ENCODE data around the gene ACTA2. TPM values are rescaled to one million over a fixed set of nuclear protein-coding genes. Genes with fewer than 3 reads are reported as not detected.

The ACTA2 gene
- total and polyA plus RNA-seq, 4 donors: 13.2 to 182 (median 73.6) TPM

DNA sequence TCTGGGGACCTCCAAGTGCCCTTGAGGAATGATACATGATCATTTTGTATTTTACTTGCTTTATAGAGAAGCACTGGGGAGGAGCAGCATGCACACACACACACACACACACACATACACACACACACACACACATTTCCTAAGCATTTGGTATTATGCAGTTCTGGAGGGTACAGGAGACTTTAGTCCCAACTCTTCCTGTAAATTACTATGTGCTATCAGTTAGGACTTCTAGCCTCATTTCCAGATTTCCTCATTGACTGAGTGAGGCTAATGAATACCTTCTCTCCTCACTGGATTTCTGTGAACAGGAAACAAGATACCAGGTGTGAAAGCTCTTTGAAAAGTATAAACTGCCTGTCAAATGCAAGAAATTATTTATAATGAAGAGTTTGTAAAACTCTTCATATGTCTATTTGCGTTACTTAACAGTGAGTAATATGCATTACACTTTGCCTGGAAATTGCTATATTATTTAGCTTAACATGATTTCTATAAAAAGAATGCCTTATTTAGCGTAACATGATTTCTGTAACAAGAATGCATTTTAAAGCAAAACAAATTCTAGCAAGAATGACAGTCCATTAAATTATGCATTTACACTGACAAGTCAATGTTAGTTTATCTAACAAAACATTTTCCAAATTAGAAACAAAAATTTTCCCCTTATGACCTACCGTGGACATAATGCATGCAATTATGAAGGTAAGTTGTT is 34.2 kb downstream of the ACTA2 start:
- DNase-seq (ENCODE audit: low spot score): no peak
- H3K4me3 ChIP-seq (ENCODE audit: low read depth in 1 of 3, low read length in 3 of 3): no peak overlapping the region
- H3K9ac ChIP-seq (ENCODE audit: low read depth in 1 of 2, low read length in 2 of 2): no peak overlapping the region
- H3K4me1 ChIP-seq (ENCODE audit: control insufficient read depth in 4 of 4, insufficient read depth in 4 of 4, low read length in 3 of 4): no peaks in the 10 kb centered on the region
- TF ChIP-seq, protein P1, sequence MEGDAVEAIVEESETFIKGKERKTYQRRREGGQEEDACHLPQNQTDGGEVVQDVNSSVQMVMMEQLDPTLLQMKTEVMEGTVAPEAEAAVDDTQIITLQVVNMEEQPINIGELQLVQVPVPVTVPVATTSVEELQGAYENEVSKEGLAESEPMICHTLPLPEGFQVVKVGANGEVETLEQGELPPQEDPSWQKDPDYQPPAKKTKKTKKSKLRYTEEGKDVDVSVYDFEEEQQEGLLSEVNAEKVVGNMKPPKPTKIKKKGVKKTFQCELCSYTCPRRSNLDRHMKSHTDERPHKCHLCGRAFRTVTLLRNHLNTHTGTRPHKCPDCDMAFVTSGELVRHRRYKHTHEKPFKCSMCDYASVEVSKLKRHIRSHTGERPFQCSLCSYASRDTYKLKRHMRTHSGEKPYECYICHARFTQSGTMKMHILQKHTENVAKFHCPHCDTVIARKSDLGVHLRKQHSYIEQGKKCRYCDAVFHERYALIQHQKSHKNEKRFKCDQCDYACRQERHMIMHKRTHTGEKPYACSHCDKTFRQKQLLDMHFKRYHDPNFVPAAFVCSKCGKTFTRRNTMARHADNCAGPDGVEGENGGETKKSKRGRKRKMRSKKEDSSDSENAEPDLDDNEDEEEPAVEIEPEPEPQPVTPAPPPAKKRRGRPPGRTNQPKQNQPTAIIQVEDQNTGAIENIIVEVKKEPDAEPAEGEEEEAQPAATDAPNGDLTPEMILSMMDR (IDR thresholded peaks at IDR 0.05; ENCODE audit: low read depth, low read length, missing input control): no peak
- TF ChIP-seq JUND (IDR thresholded peaks at IDR 0.05) (no peak), FOXA1 (IDR thresholded peaks at IDR 0.05) (no peak), SP1 (IDR thresholded peaks at IDR 0.05) (no peak), EGR1 (IDR thresholded peaks at IDR 0.05; ENCODE audit: low read depth in 2 of 2) (no peak), FOXA2 (IDR thresholded peaks at IDR 0.05) (no peak), RAD21 (IDR thresholded peaks at IDR 0.05) (no peak), HNF4A (conservative IDR thresholded peaks at IDR 0.05) (no peak), YY1 (IDR thresholded peaks at IDR 0.05) (no peak), HNF4G (IDR thresholded peaks at IDR 0.05) (no peak)
- TF ChIP-seq, protein P2, sequence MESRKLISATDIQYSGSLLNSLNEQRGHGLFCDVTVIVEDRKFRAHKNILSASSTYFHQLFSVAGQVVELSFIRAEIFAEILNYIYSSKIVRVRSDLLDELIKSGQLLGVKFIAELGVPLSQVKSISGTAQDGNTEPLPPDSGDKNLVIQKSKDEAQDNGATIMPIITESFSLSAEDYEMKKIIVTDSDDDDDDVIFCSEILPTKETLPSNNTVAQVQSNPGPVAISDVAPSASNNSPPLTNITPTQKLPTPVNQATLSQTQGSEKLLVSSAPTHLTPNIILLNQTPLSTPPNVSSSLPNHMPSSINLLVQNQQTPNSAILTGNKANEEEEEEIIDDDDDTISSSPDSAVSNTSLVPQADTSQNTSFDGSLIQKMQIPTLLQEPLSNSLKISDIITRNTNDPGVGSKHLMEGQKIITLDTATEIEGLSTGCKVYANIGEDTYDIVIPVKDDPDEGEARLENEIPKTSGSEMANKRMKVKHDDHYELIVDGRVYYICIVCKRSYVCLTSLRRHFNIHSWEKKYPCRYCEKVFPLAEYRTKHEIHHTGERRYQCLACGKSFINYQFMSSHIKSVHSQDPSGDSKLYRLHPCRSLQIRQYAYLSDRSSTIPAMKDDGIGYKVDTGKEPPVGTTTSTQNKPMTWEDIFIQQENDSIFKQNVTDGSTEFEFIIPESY (IDR thresholded peaks at IDR 0.05): no peak
- TF ChIP-seq, protein P3, sequence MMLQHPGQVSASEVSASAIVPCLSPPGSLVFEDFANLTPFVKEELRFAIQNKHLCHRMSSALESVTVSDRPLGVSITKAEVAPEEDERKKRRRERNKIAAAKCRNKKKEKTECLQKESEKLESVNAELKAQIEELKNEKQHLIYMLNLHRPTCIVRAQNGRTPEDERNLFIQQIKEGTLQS (IDR thresholded peaks at IDR 0.05): no peak
- TF ChIP-seq, protein P4, sequence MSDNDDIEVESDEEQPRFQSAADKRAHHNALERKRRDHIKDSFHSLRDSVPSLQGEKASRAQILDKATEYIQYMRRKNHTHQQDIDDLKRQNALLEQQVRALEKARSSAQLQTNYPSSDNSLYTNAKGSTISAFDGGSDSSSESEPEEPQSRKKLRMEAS (IDR thresholded peaks at IDR 0.05): no peak
- TF ChIP-seq, protein P5, sequence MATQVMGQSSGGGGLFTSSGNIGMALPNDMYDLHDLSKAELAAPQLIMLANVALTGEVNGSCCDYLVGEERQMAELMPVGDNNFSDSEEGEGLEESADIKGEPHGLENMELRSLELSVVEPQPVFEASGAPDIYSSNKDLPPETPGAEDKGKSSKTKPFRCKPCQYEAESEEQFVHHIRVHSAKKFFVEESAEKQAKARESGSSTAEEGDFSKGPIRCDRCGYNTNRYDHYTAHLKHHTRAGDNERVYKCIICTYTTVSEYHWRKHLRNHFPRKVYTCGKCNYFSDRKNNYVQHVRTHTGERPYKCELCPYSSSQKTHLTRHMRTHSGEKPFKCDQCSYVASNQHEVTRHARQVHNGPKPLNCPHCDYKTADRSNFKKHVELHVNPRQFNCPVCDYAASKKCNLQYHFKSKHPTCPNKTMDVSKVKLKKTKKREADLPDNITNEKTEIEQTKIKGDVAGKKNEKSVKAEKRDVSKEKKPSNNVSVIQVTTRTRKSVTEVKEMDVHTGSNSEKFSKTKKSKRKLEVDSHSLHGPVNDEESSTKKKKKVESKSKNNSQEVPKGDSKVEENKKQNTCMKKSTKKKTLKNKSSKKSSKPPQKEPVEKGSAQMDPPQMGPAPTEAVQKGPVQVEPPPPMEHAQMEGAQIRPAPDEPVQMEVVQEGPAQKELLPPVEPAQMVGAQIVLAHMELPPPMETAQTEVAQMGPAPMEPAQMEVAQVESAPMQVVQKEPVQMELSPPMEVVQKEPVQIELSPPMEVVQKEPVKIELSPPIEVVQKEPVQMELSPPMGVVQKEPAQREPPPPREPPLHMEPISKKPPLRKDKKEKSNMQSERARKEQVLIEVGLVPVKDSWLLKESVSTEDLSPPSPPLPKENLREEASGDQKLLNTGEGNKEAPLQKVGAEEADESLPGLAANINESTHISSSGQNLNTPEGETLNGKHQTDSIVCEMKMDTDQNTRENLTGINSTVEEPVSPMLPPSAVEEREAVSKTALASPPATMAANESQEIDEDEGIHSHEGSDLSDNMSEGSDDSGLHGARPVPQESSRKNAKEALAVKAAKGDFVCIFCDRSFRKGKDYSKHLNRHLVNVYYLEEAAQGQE (IDR thresholded peaks at IDR 0.05): no peak
- H3K27ac ChIP-seq (ENCODE audit: low read depth in 1 of 2, low read length in 2 of 2): no peak overlapping the region
- H3K27me3 ChIP-seq (ENCODE audit: control insufficient read depth in 4 of 4, insufficient read depth in 4 of 4, low read length in 3 of 4): no peaks in the 10 kb centered on the region
- WGBS: 98% methylated on average over 3 of the region's 3 CpGs
- H3K36me3 ChIP-seq (ENCODE audit: control insufficient read depth in 4 of 4, insufficient read depth in 3 of 4, low read depth in 1 of 4, low read length in 3 of 4): no peaks in the 10 kb centered on the region
- no peaks in the 10 kb centered on the region for H3K9me3 ChIP-seq (ENCODE audit: control insufficient read depth in 4 of 4, low read length in 3 of 4)

DNA sequence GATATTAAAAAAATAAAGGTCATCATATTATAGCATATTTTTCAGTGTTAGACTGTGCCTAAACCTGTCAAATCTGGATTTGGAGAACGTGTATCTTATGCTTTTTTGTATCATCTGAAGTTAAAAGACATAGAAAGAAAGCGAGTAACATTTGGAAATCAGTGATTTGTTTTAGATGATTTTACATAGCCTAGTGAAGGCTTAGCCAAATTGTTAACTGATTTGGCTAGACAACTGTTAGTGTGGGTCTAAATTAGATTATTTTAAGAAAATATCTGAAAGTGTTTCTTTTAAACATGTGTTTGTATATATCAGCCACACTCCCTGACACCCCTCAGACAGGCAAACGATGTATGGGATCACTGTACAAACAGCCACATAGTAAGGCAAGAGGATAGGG is 35.6 kb downstream of the ACTA2 start:
- H3K36me3 ChIP-seq (ENCODE audit: control insufficient read depth in 4 of 4, insufficient read depth in 3 of 4, low read depth in 1 of 4, low read length in 3 of 4): no peaks in the 10 kb centered on the region
- H3K27me3 ChIP-seq (ENCODE audit: control insufficient read depth in 4 of 4, insufficient read depth in 4 of 4, low read length in 3 of 4): no peaks in the 10 kb centered on the region
- H3K4me3 ChIP-seq (ENCODE audit: low read depth in 1 of 3, low read length in 3 of 3): no peak overlapping the region
- 94% methylated on average over 3 of the region's 3 CpGs for WGBS
- DNase-seq (ENCODE audit: low spot score): no peak
- H3K9me3 ChIP-seq (ENCODE audit: control insufficient read depth in 4 of 4, low read length in 3 of 4): no peaks in the 10 kb centered on the region
- H3K9ac ChIP-seq (ENCODE audit: low read depth in 1 of 2, low read length in 2 of 2): no peak overlapping the region
- no peak overlapping the region for H3K27ac ChIP-seq (ENCODE audit: low read depth in 1 of 2, low read length in 2 of 2)
- H3K4me1 ChIP-seq (ENCODE audit: control insufficient read depth in 4 of 4, insufficient read depth in 4 of 4, low read length in 3 of 4): no peaks in the 10 kb centered on the region
- TF ChIP-seq, protein P3 (IDR thresholded peaks at IDR 0.05): no peak
- no peak for TF ChIP-seq RXRA (IDR thresholded peaks at IDR 0.05)
- no peak for TF ChIP-seq HNF4A (conservative IDR thresholded peaks at IDR 0.05)
- TF ChIP-seq, protein P5 (IDR thresholded peaks at IDR 0.05): no peak
- TF ChIP-seq, protein P2 (IDR thresholded peaks at IDR 0.05): no peak
- no peak for TF ChIP-seq HNF4G (IDR thresholded peaks at IDR 0.05)
- no peak for TF ChIP-seq NR2F2 (IDR thresholded peaks at IDR 0.05)
- TF ChIP-seq FOXA1 (IDR thresholded peaks at IDR 0.05): no peak
- no peak for TF ChIP-seq JUND (IDR thresholded peaks at IDR 0.05)
- no peak for TF ChIP-seq SP1 (IDR thresholded peaks at IDR 0.05)
- TF ChIP-seq EGR1 (IDR thresholded peaks at IDR 0.05; ENCODE audit: low read depth in 2 of 2): no peak
